Sigmoid colon (tissue), 4 donors: ENCODE results near the gene COX14.

Experiments used
- POLR2A ChIP-seq, 2 donors: fragments of 450-650 bp; IDR thresholded peaks; one replicate each; pipeline ENCODE4 v1.6.1; 2016; ENCODE audit warnings: antibody characterized with exemption in 2 of 2, mild to moderate bottlenecking in 2 of 2, moderate library complexity in 2 of 2
- POLR2AphosphoS5 ChIP-seq, 4 donors: sonication (generic); formaldehyde crosslinking; IDR thresholded peaks; one replicate each; pipeline ENCODE4 v1.6.1; 2017; ENCODE audit warnings: antibody characterized with exemption in 4 of 4
- TF ChIP-seq, protein P1 (sequence below), 4 experiments: fragments of 450-650 bp in 3 of 4; fragments of 200-600 bp in 1 of 4; IDR thresholded peaks; one replicate each; pipeline ENCODE4 v1.5.1; 2016 to 2019; ENCODE audit warnings: antibody characterized with exemption in 4 of 4, mild to moderate bottlenecking in 3 of 4, moderate library complexity in 2 of 4

DNA sequence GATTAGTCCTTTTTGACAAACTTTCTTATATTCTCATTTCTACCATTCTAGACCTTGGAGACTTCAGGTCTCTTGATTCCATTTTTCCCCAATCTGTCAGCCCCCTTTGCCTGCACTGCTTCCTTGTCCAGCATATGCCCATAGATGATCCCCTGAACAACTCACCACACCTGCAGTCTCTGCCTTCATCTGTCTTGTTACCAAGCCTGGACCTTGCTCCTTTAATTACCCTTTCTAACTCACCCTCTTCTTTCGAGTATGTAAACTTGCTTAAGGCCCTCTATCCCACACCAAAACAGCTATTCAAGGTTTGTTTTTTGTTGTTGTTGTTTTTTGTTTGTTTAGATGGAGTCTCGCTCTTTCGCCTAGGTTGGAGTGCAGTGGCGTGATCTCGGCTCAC lies 9.6 kb downstream of the COX14 start:
- TF ChIP-seq, protein P1, sequence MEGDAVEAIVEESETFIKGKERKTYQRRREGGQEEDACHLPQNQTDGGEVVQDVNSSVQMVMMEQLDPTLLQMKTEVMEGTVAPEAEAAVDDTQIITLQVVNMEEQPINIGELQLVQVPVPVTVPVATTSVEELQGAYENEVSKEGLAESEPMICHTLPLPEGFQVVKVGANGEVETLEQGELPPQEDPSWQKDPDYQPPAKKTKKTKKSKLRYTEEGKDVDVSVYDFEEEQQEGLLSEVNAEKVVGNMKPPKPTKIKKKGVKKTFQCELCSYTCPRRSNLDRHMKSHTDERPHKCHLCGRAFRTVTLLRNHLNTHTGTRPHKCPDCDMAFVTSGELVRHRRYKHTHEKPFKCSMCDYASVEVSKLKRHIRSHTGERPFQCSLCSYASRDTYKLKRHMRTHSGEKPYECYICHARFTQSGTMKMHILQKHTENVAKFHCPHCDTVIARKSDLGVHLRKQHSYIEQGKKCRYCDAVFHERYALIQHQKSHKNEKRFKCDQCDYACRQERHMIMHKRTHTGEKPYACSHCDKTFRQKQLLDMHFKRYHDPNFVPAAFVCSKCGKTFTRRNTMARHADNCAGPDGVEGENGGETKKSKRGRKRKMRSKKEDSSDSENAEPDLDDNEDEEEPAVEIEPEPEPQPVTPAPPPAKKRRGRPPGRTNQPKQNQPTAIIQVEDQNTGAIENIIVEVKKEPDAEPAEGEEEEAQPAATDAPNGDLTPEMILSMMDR (IDR thresholded peaks at IDR 0.05) = no peak
- TF ChIP-seq POLR2A (IDR thresholded peaks at IDR 0.05) (no peak), POLR2AphosphoS5 (IDR thresholded peaks at IDR 0.05) (no peak)
